ENCODE measurements around the gene GFI1B. TPM values are rescaled to one million over a fixed set of nuclear protein-coding genes. Genes with fewer than 3 reads are reported as not detected.
"Not testable (repeated sequence)": the region's sequence is repeated elsewhere in the genome, so short reads cannot be mapped to it uniquely, and the experiment has no call there.

Gene GFI1B
- total RNA-seq, 4 donors from 2014 or later = 0.11 TPM; not detected in 3

GRCh38 chr9:132995879-132996278 lies 17.4 kb downstream of the GFI1B start:
- TF ChIP-seq, protein P1, sequence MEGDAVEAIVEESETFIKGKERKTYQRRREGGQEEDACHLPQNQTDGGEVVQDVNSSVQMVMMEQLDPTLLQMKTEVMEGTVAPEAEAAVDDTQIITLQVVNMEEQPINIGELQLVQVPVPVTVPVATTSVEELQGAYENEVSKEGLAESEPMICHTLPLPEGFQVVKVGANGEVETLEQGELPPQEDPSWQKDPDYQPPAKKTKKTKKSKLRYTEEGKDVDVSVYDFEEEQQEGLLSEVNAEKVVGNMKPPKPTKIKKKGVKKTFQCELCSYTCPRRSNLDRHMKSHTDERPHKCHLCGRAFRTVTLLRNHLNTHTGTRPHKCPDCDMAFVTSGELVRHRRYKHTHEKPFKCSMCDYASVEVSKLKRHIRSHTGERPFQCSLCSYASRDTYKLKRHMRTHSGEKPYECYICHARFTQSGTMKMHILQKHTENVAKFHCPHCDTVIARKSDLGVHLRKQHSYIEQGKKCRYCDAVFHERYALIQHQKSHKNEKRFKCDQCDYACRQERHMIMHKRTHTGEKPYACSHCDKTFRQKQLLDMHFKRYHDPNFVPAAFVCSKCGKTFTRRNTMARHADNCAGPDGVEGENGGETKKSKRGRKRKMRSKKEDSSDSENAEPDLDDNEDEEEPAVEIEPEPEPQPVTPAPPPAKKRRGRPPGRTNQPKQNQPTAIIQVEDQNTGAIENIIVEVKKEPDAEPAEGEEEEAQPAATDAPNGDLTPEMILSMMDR (IDR thresholded peaks at IDR 0.05) = no peak
- TF ChIP-seq POLR2A (IDR thresholded peaks at IDR 0.05) = no peak
- Histone ChIP-seq H3K9me3 (no peaks in the 10 kb centered on the region), H3K27me3 (no peaks in the 10 kb centered on the region), H3K4me1 (no peaks in the 10 kb centered on the region), H3K4me3 (replicated peaks in 1 of 3) (no peak overlapping the region), H3K36me3 (no peaks in the 10 kb centered on the region), H3K27ac (no peak overlapping the region)
- WGBS, 2 donors = 86 to 87% methylated on average over 8 of the region's 8 CpGs
- DNase-seq = no peak
- intact Hi-C loops (cut with DNase I) = no loop called here

- Histone ChIP-seq H3K27ac (no peak overlapping the region), H3K4me1 (no peaks in the 10 kb centered on the region), H3K36me3 (no peaks in the 10 kb centered on the region), H3K4me3 (replicated peaks in 1 of 3) (no peak overlapping the region), H3K9me3 (no peaks in the 10 kb centered on the region), H3K27me3 (no peaks in the 10 kb centered on the region)
- no peak for TF ChIP-seq POLR2A (IDR thresholded peaks at IDR 0.05)
- TF ChIP-seq, protein P1 (IDR thresholded peaks at IDR 0.05) = no peak
- WGBS, 2 donors = 52 to 55% methylated on average over 6 to 10 of the region's 13 CpGs
- DNase-seq = no peak
- intact Hi-C loops (cut with DNase I) = no loop called here
Observed at GRCh38 chr9:132996526-132996925, 18.0 kb downstream of the GFI1B start.

DNA sequence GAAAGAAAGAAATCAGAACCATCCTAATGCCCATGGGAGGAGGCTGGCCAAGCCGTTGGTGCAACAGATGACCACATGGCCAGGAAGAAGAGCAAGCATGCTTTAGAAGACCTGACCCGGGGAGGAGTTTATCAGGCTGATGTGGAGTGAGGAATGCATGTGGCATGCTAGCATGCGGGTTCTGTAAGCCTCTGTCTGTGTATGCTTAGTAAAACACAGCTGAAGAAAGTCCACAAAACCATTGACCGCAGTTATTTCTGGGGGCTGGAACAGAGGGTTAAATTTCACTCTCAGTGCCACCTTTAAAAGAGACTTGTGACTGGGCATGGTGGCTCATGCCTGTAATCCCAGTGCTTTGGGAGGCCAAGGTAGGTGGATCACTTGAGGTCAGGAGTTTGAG lies 19.1 kb downstream of the GFI1B start:
- H3K4me1 ChIP-seq = no peaks in the 10 kb centered on the region
- no peak overlapping the region for H3K4me3 ChIP-seq (replicated peaks in 1 of 3)
- H3K9me3 ChIP-seq = no peaks in the 10 kb centered on the region
- H3K27me3 ChIP-seq = no peaks in the 10 kb centered on the region
- 51% methylated on average over 4 of the region's 4 CpGs for WGBS, 2 donors
- no peak overlapping the region for H3K27ac ChIP-seq
- intact Hi-C loops (cut with DNase I) = no loop called here
- no peak for DNase-seq
- TF ChIP-seq POLR2A (IDR thresholded peaks at IDR 0.05) = no peak
- TF ChIP-seq, protein P1 (IDR thresholded peaks at IDR 0.05) = no peak
- no peaks in the 10 kb centered on the region for H3K36me3 ChIP-seq

GRCh38 chr9:132998221-132998620 lies 19.7 kb downstream of the GFI1B start:
- H3K4me1 ChIP-seq; H3K36me3 ChIP-seq; DNase-seq; H3K27ac ChIP-seq; H3K9me3 ChIP-seq; H3K27me3 ChIP-seq; intact Hi-C loops (cut with DNase I); H3K4me3 ChIP-seq (replicated peaks in 1 of 3): not testable (repeated sequence)
- 83 to 87% methylated on average over 4 of the region's 4 CpGs for whole genome bisulfite sequencing, 2 donors

DNA sequence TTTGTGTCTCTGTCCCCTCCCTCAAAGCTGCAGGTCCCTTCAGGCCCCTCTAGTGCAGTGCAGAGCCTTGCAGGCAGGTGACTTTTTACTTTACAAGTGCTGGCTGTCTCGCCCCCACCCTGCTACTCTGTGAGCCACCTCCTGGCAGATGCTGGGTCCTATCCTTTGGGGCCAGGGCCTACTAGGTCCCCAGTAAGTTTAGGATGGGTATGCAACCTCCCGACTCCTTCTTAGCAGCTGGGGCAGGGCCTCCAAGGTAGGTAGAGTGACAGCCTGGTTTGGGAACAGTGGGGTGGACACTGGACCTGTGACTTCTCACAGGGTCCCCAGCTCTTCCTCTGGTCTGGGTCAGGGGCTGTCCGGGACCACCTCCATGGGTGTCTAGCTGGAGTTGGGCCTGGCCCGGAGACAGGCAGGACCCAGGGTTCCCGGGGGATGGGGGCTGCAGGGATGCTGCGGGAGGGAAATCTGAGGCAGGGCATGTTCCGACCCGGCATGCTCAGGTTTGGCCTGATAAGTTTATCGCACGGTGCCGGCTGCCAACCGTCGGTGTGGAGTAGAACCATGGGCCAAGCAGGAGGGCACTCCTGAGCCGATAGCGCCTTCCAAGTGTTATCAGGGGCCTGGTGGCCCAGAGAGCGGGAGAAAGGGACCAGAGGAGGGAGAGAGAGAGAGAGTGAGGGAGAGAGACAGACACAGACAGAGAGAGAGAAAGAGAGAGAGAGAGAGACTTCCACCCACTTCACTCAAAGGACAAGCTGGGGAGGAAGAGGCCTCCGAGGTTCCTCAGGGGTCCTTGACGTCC lies 20.5 kb downstream of the GFI1B start:
- Histone ChIP-seq H3K4me3 (replicated peaks in 1 of 3) (no peak overlapping the region), H3K27ac (no peak overlapping the region), H3K36me3 (no peaks in the 10 kb centered on the region), H3K4me1 (no peaks in the 10 kb centered on the region), H3K27me3 (no peaks in the 10 kb centered on the region), H3K9me3 (no peaks in the 10 kb centered on the region)
- DNase-seq = no peak
- TF ChIP-seq, protein P1 (IDR thresholded peaks at IDR 0.05) = no peak
- TF ChIP-seq POLR2A (IDR thresholded peaks at IDR 0.05) = no peak
- 75 to 77% methylated on average over 15 to 18 of the region's 18 CpGs for WGBS, 2 donors
- intact Hi-C loops (cut with DNase I) = no loop called here

Data from thyroid gland (tissue), 4 donors.